SIG-M5 treated with dmso at 0.1 percent for 504 hours (cell line): ENCODE measurements around the gene CETN2.
"Not testable (repeated sequence)": the region's sequence is repeated elsewhere in the genome, so short reads cannot be mapped to it uniquely, and the experiment has no call there.

Experiments used
- DNase-seq: peaks from one replicate; lab custom pipeline; 2025; ENCODE audit not compliant: unreplicated experiment; lab: John Stamatoyannopoulos, UW

Gene CETN2

GRCh38 chrX:152830312-152831305 lies at the start of gene CETN2, which contains the start of gene NSDHL:
CETN2 (minus strand) TSS chrX:152830757; CDS start chrX:152830710, 47 bp downstream.
NSDHL (plus strand) TSS chrX:152831063; CDS start chrX:152846325, 15,262 bp downstream.
- peak; percentile 87 for DNase-seq

GRCh38 chrX:152878976-152879755 lies 48.6 kb upstream of the CETN2 start:
- DNase-seq, result no peak

DNA sequence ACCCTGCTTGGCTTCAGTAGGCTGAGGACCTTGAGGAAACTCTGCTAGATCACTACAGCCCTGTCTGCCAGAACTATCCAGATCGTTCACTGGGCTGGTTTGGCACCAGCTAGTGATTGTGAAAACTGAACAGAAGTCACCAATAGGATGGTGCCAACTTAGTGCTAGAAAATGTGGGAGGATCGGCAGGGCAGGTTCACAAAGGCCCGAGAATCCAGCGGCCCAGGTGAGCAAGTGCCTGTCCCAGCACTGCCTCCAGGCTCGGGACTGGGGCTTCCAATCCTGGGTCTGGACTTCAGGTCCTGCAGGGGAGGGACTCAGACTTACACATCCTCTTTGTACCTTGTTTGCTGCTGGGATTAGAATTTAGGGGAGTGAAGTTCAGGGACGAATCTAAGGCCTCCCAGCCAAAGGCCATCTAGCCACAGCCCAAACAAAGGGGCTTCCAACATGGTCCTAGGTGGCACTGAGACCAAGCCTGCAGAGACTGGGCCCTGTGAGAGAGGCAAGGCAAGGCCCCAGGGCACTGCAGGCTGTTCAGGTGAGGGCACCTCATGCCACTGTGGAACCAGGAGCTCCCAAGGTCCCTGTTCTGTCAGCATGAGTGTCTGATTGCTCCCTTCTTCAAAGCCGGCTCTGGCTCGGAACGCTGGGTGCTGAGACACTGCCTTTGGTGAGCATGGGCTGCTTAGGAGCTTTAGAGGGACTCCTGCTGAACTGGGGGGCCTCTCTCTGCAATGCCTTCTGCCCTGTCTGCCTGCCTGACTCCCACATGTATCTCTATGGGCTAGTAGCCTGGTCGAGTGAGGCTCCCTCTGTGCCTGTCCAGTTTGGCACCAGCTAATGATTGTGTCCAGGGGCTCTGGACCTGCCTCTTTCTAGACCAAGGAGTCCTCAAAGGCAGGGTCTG lies 46.6 kb upstream of the CETN2 start:
- no peak for DNase-seq

DNA sequence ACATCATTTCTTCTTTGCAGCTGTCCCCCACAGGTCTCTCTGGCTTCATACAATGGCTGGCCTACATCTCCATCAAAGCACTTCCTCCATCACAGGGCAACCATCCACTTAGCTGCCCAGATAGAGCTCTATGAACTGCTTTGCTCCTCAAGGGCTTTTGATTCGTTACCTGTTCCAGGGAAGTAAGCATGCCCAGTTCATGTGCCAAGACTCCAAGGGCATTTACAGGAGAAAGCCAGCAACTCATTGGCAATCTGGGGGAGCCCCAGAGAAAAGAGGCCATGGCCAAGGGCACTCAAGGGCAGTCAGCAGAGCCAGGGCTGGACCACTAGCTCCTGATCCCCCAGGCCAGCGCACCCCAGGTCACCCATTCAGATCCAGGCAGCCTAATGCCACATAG lies 42.8 kb upstream of the CETN2 start:
- no peak for DNase-seq

GRCh38 chrX:152872522-152872921 lies 42.0 kb upstream of the CETN2 start:
- DNase-seq, result no peak

DNA sequence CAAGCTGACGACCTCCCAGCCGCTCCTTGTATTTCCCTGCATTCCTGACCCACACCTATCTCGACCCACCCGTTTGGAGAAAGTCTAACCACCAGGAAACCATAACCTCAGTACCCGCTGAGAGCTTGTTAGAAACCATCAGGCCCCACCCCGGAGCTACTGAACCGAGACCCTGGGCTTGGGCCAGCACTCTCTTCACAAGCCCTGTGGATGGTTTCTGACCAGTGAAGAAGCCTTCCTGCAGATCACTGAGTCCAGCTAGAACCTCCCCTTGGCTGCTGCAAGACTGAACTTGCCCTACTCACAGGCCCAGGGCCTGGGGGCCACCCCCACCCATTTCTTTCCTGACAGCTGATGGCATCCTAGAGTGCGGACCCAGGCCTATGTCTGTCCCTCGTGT lies 40.7 kb upstream of the CETN2 start:
- no peak for DNase-seq

GRCh38 chrX:152869972-152870371 lies 39.4 kb upstream of the CETN2 start:
- no peak for DNase-seq

- DNase-seq, result no peak
Observed at GRCh38 chrX:152866386-152866785, 35.8 kb upstream of the CETN2 start.

DNA sequence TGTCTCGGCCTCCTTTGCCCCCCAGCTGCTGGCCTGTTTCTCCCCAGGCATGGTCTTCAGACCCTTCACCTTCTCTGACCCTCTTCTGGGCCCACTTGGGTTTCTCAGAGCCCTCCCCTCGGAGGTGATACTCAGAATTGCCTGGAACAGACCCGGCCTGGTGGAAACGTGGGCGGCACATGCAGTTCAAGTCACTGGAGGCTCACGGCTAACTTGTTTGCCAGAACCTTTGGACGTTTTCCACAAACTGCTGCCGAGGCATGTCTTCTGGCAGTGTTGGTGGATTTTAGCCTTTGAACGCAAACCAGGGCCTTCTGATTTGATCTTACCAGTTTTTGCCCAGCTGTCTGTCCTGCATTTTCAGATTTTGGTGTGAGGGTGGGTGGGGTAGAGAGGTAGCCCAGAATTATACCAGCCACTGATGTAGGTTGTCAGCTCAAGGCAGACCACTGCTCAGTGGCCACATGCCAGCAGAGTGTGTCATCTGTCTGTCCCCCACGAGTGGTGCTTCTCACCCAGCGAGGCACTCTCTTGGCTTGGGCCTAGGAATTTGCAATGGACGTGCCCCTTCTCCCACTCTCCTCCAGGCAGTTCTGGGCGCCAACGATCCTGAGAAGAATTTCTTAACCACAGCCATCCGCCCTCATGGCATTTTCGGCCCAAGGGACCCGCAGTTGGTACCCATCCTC lies 34.8 kb upstream of the CETN2 start:
- no peak for DNase-seq

DNA sequence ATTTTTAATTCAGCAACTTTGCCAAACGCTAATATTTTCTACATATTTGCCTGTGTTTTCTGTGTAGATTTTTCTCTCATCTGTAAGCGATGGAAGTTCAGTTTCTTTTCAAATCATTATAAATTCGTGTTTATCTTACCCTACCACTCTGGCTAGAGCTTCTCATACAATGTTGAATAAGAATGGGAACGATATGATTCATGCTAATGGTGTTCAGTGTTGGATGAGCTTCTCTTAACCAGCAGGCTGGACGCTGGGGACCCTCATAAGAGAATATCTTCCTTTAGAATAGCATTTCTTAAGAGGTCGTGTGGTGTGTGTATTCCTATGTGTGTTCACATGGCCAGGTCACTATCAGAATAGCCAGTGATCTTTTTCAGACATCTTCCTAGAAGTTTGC lies 31.3 kb upstream of the CETN2 start:
- DNase-seq, result no peak

DNA sequence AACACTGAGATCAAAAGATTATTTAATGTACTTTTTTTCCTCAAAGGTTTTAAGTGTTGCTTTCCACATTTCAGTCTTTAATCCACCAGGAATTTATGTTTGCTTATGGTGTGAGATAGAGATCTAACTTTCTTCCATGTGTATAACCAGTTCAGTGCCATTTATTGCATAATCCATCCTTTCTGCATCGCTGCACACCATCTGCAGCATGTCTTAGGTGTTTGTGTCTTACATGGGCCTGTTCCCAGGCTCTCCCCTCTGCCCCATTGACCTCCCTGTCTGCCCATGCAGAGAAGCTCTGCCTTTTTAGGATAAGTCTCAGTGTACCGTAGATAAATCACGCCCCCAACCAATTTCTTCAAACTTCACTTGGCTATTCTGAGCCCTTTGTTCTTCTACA lies 30.6 kb upstream of the CETN2 start:
- DNase-seq, result peak; percentile 12

GRCh38 chrX:152853986-152854385 lies 23.4 kb upstream of the CETN2 start:
- DNase-seq, result no peak

- DNase-seq, result no peak
Observed at GRCh38 chrX:152850465-152850864, 19.9 kb upstream of the CETN2 start.

DNA sequence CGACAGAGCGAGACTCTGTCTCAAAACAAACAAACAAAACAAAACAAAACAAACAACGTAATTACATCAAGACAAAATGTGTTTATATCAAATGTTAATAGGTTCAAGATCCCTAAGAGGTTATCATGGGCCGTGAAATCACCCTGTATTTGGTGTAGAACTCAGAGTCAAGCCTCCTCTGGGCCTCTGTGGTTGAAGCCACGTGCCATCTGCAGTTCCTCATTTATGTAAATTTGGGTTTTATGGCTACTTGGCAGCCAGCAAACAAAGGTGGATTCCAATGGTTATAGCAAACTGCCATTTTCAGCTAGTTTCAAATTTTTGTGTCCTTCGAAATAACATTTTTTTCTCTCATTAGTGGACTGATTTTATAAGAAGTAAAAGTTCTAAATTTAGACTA lies 16.7 kb upstream of the CETN2 start:
- DNase-seq, result peak; percentile 2

DNA sequence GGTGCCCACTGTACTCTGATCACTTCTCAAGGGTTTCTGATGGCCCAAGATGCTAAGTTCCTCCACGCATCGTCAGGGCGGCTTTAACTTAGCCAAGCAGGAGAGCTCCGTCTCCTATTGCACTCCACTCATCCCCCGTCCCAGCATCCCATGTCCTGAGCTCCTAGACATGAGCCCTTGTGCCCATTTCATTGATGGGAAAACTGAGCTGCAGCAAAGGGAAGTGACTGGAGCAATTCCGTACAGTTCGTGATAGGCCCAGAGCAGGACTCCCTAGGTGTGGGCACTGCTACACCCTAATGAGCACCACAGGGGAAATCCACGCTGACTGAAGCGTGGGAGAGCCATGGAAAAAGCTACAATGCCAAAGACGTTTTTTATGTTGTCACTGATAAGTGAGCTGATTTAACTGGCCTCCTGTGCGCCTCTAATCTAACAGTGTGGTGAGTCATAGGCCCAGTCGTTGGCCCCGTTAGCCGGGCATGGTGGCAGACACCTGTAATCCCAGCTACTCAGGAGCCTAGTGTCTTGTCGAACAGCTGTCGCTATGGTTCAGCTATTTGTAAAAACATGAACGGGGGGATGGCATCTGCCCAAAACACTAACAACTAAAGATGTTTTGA lies 15.2 kb upstream of the CETN2 start:
- no peak for DNase-seq

- no peak for DNase-seq
Observed at GRCh38 chrX:152844256-152844655, 13.7 kb upstream of the CETN2 start.

DNA sequence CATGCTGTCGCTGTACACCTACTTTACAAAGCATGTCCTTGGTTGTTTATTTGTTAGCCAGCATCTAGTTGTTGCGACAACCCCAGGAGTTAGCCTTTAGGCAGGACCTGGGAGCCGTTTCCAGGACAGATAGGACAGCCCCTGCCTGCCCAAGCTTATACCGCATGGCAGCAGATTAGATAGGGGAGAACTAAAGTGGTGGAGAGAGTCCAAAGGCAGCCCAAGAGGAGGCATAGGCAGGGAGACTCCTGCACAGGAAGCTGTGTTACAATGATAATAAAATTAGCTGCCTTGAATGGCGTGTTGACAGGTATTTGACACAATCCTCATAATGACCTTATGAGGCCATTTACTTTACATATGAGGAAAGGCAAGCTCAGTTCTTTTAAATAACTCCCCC lies 13.3 kb upstream of the CETN2 start:
- no peak for DNase-seq

DNA sequence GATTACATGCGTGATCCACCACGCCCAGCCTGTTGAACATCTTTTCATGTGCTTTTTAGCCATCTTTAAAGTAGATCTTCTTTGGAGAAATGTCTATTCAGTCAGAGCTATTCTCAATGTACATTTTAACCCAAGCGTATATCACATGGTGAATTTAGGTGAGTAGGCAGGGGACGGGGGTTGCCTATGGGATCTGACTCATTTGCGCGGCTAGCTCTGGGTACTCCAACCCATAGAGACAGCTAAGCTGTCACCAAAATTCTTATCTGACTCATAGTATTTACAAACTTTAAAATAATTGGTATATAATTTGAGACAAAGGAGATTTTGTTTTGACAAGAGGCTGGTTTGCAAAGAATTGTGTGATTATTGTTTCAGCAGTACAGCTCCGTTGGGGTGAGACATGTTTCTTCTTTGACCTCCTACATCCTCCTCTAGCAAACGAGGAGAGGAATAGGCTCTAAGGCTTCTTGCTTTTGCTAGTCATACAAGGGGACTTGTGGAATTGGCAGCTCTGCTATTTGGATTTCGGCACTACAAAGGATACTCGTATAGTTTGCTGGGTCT lies 12.3 kb upstream of the CETN2 start:
- no peak for DNase-seq

DNA sequence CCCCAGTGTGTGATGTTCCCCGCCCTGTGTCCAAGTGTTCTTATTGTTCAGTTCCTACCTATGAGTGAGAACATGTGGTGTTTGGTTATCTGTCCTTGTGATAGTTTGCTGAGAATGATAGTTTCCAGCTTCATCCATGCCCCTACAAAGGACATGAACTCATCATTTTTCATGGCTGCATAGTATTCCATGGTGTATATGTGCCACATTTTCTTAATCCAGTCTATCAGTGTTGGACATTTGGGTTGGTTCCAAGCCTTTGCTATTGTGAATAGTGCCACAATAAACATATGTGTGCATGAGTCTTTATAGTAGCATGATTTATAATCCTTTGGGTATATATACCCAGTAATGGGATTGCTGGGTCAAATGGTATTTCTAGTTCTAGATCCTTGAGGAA lies 4.9 kb upstream of the CETN2 start:
- DNase-seq, result not testable (repeated sequence)
